ENCODE measurements around the gene MYO3B.

MYO3B gene

DNA sequence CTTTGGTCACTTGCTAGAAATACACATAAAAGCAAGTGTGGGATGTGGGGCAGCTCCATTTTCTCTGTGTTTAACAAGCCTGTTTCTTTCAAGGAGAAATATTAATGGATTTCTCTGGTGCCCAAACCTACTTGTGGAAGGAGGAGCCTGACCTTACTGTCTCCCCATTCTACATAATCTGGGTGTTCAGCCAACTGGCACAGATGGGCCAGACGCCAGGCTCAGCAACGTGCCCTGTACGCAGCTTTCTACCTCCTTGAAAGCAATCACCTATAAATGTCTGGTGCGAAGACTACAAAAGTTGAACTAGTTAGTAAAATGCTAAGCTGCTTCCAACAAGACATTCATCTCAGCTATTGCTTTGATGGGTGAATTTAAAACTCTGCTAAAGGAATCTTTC, 33.2 kb upstream of the MYO3B start:
- no peak overlapping the region for H3K4me3 ChIP-seq (ENCODE audit: low read depth, low read length)
- TF ChIP-seq, protein P1, sequence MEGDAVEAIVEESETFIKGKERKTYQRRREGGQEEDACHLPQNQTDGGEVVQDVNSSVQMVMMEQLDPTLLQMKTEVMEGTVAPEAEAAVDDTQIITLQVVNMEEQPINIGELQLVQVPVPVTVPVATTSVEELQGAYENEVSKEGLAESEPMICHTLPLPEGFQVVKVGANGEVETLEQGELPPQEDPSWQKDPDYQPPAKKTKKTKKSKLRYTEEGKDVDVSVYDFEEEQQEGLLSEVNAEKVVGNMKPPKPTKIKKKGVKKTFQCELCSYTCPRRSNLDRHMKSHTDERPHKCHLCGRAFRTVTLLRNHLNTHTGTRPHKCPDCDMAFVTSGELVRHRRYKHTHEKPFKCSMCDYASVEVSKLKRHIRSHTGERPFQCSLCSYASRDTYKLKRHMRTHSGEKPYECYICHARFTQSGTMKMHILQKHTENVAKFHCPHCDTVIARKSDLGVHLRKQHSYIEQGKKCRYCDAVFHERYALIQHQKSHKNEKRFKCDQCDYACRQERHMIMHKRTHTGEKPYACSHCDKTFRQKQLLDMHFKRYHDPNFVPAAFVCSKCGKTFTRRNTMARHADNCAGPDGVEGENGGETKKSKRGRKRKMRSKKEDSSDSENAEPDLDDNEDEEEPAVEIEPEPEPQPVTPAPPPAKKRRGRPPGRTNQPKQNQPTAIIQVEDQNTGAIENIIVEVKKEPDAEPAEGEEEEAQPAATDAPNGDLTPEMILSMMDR (IDR thresholded peaks at IDR 0.05; ENCODE audit: low read depth, low read length, missing control alignments): no peak
- no peak for DNase-seq (ENCODE audit: low read depth)

DNA sequence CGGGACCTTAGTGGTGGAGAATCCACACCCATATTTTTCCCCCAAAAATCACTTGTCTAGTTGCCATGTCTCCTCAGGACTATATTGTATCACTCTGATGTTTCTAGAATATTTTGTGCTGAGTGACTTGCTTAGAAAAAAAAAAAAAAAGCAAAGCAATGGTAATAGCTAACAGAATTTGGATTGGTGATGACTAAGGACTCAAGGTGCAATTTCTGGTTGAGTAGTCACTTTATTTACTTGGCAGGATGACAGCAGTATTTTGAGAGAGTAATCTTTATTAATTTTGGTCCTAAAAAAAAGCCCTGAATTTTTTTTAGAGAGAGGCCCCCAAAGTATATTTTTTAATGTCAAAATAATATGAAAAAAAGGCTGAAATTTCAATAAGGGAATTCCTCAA, 32.8 kb upstream of the MYO3B start:
- TF ChIP-seq, protein P1 (IDR thresholded peaks at IDR 0.05; ENCODE audit: low read depth, low read length, missing control alignments): no peak
- no peak overlapping the region for H3K4me3 ChIP-seq (ENCODE audit: low read depth, low read length)
- DNase-seq (ENCODE audit: low read depth): no peak

DNA sequence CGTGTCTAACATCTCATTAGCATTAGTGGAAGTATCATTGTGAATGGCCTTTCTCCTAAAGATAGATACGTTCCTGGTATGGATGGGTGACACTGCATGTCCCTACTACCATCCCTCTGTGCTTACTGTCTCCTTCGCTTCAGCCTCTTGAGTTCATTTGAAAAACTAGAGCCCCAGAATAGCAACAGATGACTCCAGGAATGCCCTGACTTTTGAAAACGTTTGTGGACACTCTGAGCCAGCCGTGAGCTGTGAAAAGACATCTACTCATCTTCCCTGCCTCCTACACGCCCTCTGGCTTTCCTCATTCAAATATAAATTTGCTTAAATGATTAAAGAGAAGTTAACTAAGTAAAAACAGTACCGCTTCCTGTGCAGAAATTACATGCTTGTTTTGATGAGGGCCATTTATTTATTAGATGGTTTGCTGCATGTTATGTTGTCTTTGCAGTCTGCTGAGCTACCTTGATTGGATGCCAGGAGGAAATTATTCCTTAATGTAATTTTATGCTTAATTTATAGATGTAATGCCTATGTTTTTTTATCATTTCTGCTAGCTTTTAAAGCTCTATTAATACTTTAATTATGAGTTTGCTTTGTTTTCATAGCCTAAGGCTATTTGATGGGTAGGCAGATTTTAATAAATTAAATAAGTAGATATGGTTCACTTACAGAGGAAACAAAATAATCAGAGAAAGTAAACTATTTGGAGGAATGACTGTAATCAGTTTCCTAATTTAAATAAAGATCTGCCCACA, 32.1 kb upstream of the MYO3B start:
- no peak overlapping the region for H3K4me3 ChIP-seq (ENCODE audit: low read depth, low read length)
- TF ChIP-seq, protein P1 (IDR thresholded peaks at IDR 0.05; ENCODE audit: low read depth, low read length, missing control alignments): no peak
- no peak for DNase-seq (ENCODE audit: low read depth)

DNA sequence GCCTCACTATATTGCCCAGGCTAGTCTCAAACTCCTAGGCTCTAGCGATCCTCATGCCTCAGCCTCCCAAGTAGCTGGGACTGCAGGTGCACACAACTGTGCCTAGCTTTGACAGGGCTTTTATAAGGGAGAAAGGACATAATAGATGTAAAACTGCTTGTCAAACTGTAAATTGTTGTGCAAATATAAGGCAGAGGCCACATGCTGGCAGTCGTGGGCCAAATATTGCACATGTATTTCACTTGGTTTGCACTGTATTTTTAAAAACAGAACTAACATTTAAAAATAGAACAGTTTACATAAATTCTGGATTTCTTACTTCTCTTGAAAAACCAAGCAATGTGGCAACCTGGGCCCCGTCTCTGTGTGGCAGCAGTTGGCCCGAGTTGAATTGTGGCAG, 31.2 kb upstream of the MYO3B start:
- H3K4me3 ChIP-seq (ENCODE audit: low read depth, low read length): no peak overlapping the region
- TF ChIP-seq, protein P1 (IDR thresholded peaks at IDR 0.05; ENCODE audit: low read depth, low read length, missing control alignments): peak; percentile 12
- DNase-seq (ENCODE audit: low read depth): no peak

DNA sequence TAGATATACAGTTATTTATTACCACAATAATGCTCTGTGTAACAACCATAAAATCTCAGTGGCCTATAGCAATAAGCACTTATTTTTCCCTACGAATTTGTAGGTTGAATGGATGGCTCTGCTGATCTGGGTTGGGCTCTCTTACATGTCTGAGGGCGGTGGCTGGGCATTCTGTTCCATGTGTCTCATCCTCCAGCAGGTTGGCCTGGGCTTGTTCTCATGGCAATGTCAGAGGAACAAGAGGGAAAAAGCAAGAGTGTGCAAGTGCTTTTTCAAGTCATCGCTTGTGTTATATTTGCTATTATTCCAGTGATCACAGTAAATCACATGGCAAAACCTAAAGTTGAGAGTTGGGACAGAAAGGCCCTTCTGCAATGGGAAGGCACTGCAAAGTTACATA, 30.4 kb upstream of the MYO3B start:
- TF ChIP-seq, protein P1 (IDR thresholded peaks at IDR 0.05; ENCODE audit: low read depth, low read length, missing control alignments): no peak
- no peak for DNase-seq (ENCODE audit: low read depth)
- no peak overlapping the region for H3K4me3 ChIP-seq (ENCODE audit: low read depth, low read length)

DNA sequence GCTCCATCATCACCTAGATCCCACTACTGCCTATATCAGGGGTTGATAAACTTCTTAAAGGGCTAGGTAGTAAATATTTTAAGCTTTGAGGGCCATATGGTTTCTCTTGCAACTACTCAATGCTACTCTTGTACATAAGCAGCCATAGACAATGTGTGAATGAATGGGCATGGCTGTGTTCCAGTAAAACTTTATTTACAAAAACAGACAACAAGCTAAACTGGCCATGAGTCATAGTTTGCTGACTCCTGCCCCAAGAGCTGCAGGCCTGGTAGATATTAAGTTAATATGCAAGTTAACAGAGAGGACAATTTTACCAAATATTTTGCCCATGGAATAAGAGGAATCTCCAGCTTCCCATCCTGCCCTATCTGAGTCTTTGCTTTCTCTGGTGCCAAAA, 29.8 kb upstream of the MYO3B start:
- TF ChIP-seq, protein P1 (IDR thresholded peaks at IDR 0.05; ENCODE audit: low read depth, low read length, missing control alignments): no peak
- DNase-seq (ENCODE audit: low read depth): no peak

DNA sequence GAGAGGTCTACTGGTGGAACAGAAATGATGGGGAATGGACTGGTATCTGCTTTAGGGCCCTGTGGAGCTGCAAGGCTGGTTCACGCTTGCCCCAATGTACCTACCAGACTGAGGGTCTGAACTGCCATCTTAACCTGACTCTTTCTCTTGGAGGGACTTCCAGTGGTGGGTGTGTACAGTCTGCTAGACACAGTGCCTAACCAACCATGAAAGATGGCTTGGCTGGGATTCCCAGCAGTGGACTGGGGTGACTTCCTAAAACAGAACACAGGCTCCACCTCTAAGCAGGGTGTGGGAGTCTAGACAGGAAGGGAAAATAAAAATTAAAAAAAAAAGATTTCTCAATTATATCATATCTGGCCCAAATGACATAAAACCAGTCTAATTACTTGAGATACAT, 25.5 kb upstream of the MYO3B start:
- TF ChIP-seq, protein P1 (IDR thresholded peaks at IDR 0.05; ENCODE audit: low read depth, low read length, missing control alignments): no peak
- no peak overlapping the region for H3K4me3 ChIP-seq (ENCODE audit: low read depth, low read length)
- no peak for DNase-seq (ENCODE audit: low read depth)

More for the DNA sequence above, 29.8 kb upstream of the MYO3B start:
- no peak overlapping the region for H3K4me3 ChIP-seq (ENCODE audit: low read depth, low read length)
